Measurements from ENCODE around the gene HUNK. TPM values are rescaled to one million over a fixed set of nuclear protein-coding genes. Genes with fewer than 3 reads are reported as not detected.

HUNK gene
- total and polyA plus RNA-seq, 2 experiments from 2014 or later = 1.6 to 5.1 TPM

- Mint-ChIP-seq H3K27ac (no peak overlapping the region), H3K9me3 (no peaks in the 10 kb centered on the region), H3K4me3 (no peak overlapping the region), H3K4me1 (peaks cover 9% of the 10 kb centered on the region), H3K27me3 (ENCODE audit: insufficient read depth, low read depth, poor library complexity) (peaks cover 2% of the 10 kb centered on the region), H3K36me3 (ENCODE audit: low read depth) (peaks cover 2% of the 10 kb centered on the region; the same call in 1 of the 3 replicates)
- Histone ChIP-seq H3K27me3 (ENCODE audit: insufficient read depth) (no peaks in the 10 kb centered on the region), H4K20me1 (replicated peaks; ENCODE audit: insufficient read depth) (no peaks in the 10 kb centered on the region), H3F3A (replicated peaks; ENCODE audit: low read depth) (no peaks in the 10 kb centered on the region), H2AFZ (no peak overlapping the region), H3K4me2 (no peak overlapping the region), H3K4me3 (no peak overlapping the region), H3K27ac (ENCODE audit: low read depth) (no peak overlapping the region), H3K79me2 (replicated peaks; ENCODE audit: insufficient read depth) (no peaks in the 10 kb centered on the region; the same call in 1 of the 2 replicates), H3K4me1 (ENCODE audit: insufficient read depth) (0 out of 2 replicates have a peak, but pooled peaks cover 5% of the 10 kb centered on the region), H3K36me3 (ENCODE audit: insufficient read depth) (no peaks in the 10 kb centered on the region), H3K9me2 (ENCODE audit: insufficient read depth) (no peaks in the 10 kb centered on the region)
- no peak for DNase-seq (ENCODE audit: low spot score)
- TF ChIP-seq CTCF (conservative IDR thresholded peaks at IDR 0.05; ENCODE audit: low read depth in 2 of 2) (no peak), EZH2phosphoT487 (IDR thresholded peaks at IDR 0.05; ENCODE audit: unreplicated experiment) (no peak), CREB1 (CRISPR knock-in tag; IDR thresholded peaks at IDR 0.05; ENCODE audit: low read depth) (no peak), EZH2 (IDR thresholded peaks at IDR 0.05; ENCODE audit: low read depth, unreplicated experiment) (no peak), STAT1 (IDR thresholded peaks at IDR 0.05; ENCODE audit: unreplicated experiment) (no peak), ZNF331 (CRISPR knock-in tag; IDR thresholded peaks at IDR 0.05; ENCODE audit: low read depth) (no peak)
- no peak for ATAC-seq
Measured at GRCh38 chr21:31937303-31937702, 64.5 kb downstream of the HUNK start.

GRCh38 chr21:31938330-31939301 is 65.8 kb downstream of the HUNK start:
- H3K79me2 ChIP-seq (replicated peaks; ENCODE audit: insufficient read depth) = no peaks in the 10 kb centered on the region; the same call in 1 of the 2 replicates
- no peak overlapping the region for H3K4me3 Mint-ChIP-seq
- H3K36me3 ChIP-seq (ENCODE audit: insufficient read depth) = no peaks in the 10 kb centered on the region
- no peaks in the 10 kb centered on the region for H4K20me1 ChIP-seq (replicated peaks; ENCODE audit: insufficient read depth)
- no peaks in the 10 kb centered on the region for H3F3A ChIP-seq (replicated peaks; ENCODE audit: low read depth)
- no peaks in the 10 kb centered on the region for H3K27me3 ChIP-seq (ENCODE audit: insufficient read depth)
- H3K9me3 Mint-ChIP-seq = no peaks in the 10 kb centered on the region
- no peak overlapping the region for H3K27ac Mint-ChIP-seq
- peaks cover 2% of the 10 kb centered on the region; the same call in 1 of the 3 replicates for H3K36me3 Mint-ChIP-seq (ENCODE audit: low read depth)
- H2AFZ ChIP-seq = no peak overlapping the region
- H3K9me2 ChIP-seq (ENCODE audit: insufficient read depth) = no peaks in the 10 kb centered on the region
- H3K4me1 Mint-ChIP-seq = peaks cover 13% of the 10 kb centered on the region
- H3K4me1 ChIP-seq (ENCODE audit: insufficient read depth) = peaks cover 19% of the 10 kb centered on the region
- DNase-seq (ENCODE audit: low spot score) (no peak), ATAC-seq (no peak)
- no peaks in the 10 kb centered on the region for H3K27me3 Mint-ChIP-seq (ENCODE audit: insufficient read depth, low read depth, poor library complexity)
- H3K4me3 ChIP-seq = no peak overlapping the region
- H3K4me2 ChIP-seq = no peak overlapping the region
- no peak overlapping the region for H3K27ac ChIP-seq (ENCODE audit: low read depth)
- TF ChIP-seq CREB1 (CRISPR knock-in tag; IDR thresholded peaks at IDR 0.05; ENCODE audit: low read depth) (no peak), STAT1 (IDR thresholded peaks at IDR 0.05; ENCODE audit: unreplicated experiment) (no peak), ETS1 (IDR thresholded peaks at IDR 0.05) (no peak), JUNB (IDR thresholded peaks at IDR 0.05; ENCODE audit: unreplicated experiment) (no peak), NANOG (IDR thresholded peaks at IDR 0.05; ENCODE audit: borderline replicate concordance) (no peak), ZNF462 (CRISPR knock-in tag; IDR thresholded peaks at IDR 0.05) (no peak), EZH2phosphoT487 (IDR thresholded peaks at IDR 0.05; ENCODE audit: unreplicated experiment) (no peak), ZNF331 (CRISPR knock-in tag; IDR thresholded peaks at IDR 0.05; ENCODE audit: low read depth) (no peak)
